ENCODE measurements around the gene ANKLE2.
A peak's percentile ranks its signal among the peaks of the same experiment; 100 is the strongest.
"Not testable (repeated sequence)": the region's sequence is repeated elsewhere in the genome, so short reads cannot be mapped to it uniquely, and the experiment has no call there.

Gene ANKLE2

GRCh38 chr12:132761032-132761920, at the start of gene ANKLE2:
Gene ANKLE2 (minus strand): TSS chr12:132761832. CDS start chr12:132761798, 34 bp downstream.
- no peak for DNase-seq (ENCODE audit: low spot score)

GRCh38 chr12:132809391-132809790, 47.8 kb upstream of the ANKLE2 start:
- peak; percentile 15 for DNase-seq (ENCODE audit: low spot score)

- no peak for DNase-seq (ENCODE audit: low spot score)
These were observed 45.9 kb upstream of the ANKLE2 start for GRCh38 chr12:132807295-132808092.

GRCh38 chr12:132806857-132807256, 45.2 kb upstream of the ANKLE2 start:
- DNase-seq (ENCODE audit: low spot score) = no peak

GRCh38 chr12:132804426-132804861, 42.8 kb upstream of the ANKLE2 start:
- no peak for DNase-seq (ENCODE audit: low spot score)

- no peak for DNase-seq (ENCODE audit: low spot score)
These were observed 42.3 kb upstream of the ANKLE2 start for GRCh38 chr12:132803888-132804287.

- no peak for DNase-seq (ENCODE audit: low spot score)
These were observed 41.5 kb upstream of the ANKLE2 start for GRCh38 chr12:132803125-132803524.

GRCh38 chr12:132801741-132802140, 40.1 kb upstream of the ANKLE2 start:
- DNase-seq (ENCODE audit: low spot score) = no peak

GRCh38 chr12:132798836-132799235, 37.2 kb upstream of the ANKLE2 start:
- DNase-seq (ENCODE audit: low spot score) = no peak

- no peak for DNase-seq (ENCODE audit: low spot score)
These were observed 36.4 kb upstream of the ANKLE2 start for GRCh38 chr12:132797820-132798570.

- DNase-seq (ENCODE audit: low spot score) = no peak
These were observed 34.2 kb upstream of the ANKLE2 start for GRCh38 chr12:132795847-132796246.

- DNase-seq (ENCODE audit: low spot score) = not testable (repeated sequence)
These were observed 30.3 kb upstream of the ANKLE2 start for GRCh38 chr12:132791940-132792339.

GRCh38 chr12:132789099-132789471, 27.5 kb upstream of the ANKLE2 start:
- no peak for DNase-seq (ENCODE audit: low spot score)

GRCh38 chr12:132788375-132789098, 26.9 kb upstream of the ANKLE2 start:
- no peak for DNase-seq (ENCODE audit: low spot score)

GRCh38 chr12:132787877-132788276, 26.2 kb upstream of the ANKLE2 start:
- no peak for DNase-seq (ENCODE audit: low spot score)

- no peak for DNase-seq (ENCODE audit: low spot score)
These were observed 24.6 kb upstream of the ANKLE2 start for GRCh38 chr12:132786192-132786591.

- no peak for DNase-seq (ENCODE audit: low spot score)
These were observed 22.9 kb upstream of the ANKLE2 start for GRCh38 chr12:132784580-132784979.

- peak; percentile 74 for DNase-seq (ENCODE audit: low spot score)
These were observed 22.4 kb upstream of the ANKLE2 start for GRCh38 chr12:132783917-132784531.

GRCh38 chr12:132781938-132782337, 20.3 kb upstream of the ANKLE2 start:
- no peak for DNase-seq (ENCODE audit: low spot score)

- DNase-seq (ENCODE audit: low spot score) = no peak
These were observed 18.2 kb upstream of the ANKLE2 start for GRCh38 chr12:132779781-132780353.

GRCh38 chr12:132777614-132778013, 16.0 kb upstream of the ANKLE2 start:
- no peak for DNase-seq (ENCODE audit: low spot score)
